NCI-H526 treated with DMSO at 0.1 percent for 48 hours (cell line): ENCODE results near the gene SPNS1.
"Not testable (repeated sequence)": the region's sequence is repeated elsewhere in the genome, so short reads cannot be mapped to it uniquely, and the experiment has no call there.

ENCODE experiments used
- DNase-seq: peaks from one replicate; lab custom pipeline; 2025; lab: John Stamatoyannopoulos, UW

The SPNS1 gene

DNA sequence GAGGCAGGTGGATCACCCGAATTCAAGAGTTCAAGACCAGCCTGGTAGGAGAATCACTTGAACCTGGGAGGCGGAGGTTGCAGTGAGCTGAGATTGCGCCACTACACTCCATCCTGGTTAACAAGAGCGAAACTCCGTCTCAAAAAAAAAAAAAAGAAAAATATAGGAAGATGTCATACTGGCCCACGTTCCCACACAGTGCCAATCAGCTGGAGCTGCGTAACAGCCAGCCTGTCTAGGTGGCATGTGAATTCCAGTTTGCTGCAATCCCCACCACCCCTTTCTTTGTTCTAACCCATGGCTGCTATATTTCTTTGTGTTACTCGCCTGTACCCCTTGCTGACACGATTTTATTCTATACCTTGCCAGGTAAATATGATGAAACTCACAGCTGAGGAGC is 16.4 kb upstream of the SPNS1 start:
- no peak for DNase-seq

GRCh38 chr16:28958836-28959235 is 15.7 kb upstream of the SPNS1 start:
- DNase-seq: no peak

DNA sequence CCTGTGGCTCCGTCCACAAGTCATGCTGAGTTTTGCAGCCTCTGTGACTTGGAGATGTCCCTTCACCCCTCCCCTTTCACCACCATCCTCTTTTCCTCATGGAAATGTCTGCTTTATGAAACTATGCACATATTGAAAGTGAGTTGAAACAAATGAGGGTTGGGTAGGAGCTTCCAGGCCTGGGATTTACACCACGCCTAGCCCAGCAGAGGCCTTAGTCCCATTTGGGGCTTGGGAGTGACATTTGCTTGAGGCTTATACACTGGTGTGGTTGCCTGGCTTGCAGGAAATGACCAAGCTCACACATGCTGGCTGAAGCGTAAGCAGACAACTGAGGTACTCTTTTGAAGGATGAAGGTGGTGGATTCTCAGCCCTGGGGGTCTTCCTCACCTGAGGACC is 10.5 kb upstream of the SPNS1 start:
- DNase-seq: no peak

DNA sequence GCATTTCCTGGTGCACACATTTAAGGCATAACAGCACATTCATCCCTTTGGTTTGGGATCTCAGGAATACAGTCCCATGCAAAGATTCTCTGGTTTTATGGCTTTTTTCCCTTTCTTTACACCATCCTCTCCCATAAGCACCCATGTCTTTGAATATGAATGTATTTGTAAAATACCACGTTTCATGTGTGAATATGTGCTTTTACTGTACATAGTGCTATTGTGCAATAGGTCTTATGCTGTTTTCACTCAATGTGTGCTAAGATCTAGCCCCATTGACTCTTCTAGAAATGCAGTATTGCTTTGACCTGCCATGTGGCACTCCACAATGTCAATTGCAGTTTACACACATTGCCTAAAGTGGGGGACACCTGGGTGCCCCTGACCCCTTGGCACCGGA is 10.1 kb upstream of the SPNS1 start:
- no peak for DNase-seq

DNA sequence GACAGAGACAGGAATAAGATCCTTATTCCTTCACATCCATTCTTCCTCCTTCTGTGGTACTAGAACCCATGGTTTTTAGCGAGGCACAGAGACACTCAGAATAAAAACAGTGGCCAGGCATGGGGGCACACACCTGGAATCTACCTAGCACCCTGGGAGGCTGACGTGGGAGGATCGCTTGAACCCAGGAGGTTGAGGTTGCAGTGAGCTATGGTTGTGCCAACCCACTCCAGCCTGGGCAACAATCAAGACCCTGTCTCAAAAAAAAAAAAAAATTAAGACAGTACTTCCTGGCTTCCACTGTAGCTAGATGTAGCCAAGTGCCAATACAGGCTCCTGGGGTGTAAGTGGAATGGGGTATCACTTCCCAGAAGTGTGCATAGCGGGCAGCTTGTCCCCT is 7.4 kb upstream of the SPNS1 start:
- DNase-seq: no peak

DNA sequence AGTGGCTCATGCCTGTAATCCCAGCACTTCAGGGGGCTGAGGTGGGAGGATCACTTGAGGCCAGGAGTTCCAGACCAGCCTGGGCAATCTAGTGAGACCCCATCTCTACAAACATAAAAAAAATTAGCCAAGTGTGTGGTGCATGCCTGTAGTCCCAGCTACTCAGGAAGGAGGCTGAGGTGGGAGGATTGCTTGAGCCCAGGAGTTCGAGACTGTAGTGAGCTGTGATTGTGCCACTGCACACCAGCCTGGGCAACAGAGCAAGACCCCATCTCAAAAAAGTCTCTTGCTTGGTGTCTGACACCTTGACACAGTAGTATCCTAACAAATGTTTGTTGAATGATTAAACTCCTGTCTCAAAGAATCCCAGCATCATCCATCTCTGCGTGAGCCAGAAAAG is 4.9 kb upstream of the SPNS1 start:
- DNase-seq: not testable (repeated sequence)

DNA sequence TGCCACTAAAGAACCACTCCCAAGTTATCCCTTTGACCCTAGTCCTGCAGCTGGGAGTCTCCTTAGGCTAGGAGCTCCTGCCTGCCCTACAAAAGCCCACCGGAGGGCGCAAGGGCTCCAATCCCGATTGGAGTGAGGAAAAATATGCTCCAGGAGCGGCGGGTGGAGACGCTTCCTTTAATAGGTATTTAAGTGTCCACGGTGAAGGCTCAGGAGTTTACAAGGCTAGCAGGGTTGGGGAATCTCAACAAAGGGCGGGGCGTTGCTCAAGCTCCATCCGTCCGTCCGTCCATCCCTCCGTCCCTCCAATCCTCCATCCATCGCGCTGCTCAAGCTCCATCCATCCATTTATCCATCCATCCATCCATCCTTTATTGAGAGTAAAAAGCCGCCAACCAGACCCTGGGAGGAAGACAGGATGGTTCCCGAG is 556 bp upstream of the SPNS1 start:
- peak; percentile 18 for DNase-seq

- no peak for DNase-seq
These were observed 601 bp downstream of the SPNS1 start for GRCh38 chr16:28975158-28975599.

DNA sequence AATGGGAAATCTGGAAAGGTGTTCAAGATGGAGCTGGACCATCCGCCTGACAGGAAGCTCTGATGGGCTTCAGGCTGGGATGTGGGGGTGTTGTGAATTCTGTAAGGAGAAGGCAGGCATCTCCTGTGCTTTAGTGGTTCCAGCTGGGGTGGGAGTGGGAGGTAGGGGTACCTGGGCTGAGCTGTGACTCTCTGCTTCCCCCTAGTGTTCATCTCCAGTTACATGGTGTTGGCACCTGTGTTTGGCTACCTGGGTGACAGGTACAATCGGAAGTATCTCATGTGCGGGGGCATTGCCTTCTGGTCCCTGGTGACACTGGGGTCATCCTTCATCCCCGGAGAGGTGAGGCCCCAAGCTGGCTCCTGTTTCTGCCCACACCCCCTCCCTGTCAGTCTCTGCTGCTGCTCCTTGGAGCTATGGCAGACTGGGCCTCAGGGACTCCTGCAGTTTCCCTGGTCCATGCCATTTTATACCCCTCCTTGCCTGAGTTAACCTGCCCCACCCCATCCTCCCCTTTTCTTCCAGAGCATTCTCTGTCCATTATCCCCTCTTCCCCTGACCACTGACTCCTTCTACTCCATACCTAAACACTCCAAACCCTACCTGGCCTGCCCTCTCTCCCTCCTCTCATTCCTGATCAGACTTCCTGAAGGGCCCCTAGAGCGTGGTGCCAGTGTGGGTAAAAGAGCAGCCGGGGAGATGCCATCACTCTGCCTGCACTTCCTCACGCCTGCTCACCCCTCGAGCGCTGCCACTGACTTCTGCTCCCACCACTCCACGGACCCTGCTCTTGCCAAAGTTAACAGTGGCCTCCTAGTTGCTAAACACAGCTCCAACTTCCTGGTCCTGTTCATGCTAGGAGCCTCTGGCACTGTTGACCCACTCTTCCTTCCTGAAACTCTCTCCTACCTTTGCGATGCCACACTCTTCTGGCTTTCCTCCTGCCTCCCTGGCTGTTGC is 3.4 kb downstream of the SPNS1 start:
- peak; percentile 5 for DNase-seq

- not testable (repeated sequence) for DNase-seq
These were observed 5.8 kb downstream of the SPNS1 start for GRCh38 chr16:28980330-28980729.

DNA sequence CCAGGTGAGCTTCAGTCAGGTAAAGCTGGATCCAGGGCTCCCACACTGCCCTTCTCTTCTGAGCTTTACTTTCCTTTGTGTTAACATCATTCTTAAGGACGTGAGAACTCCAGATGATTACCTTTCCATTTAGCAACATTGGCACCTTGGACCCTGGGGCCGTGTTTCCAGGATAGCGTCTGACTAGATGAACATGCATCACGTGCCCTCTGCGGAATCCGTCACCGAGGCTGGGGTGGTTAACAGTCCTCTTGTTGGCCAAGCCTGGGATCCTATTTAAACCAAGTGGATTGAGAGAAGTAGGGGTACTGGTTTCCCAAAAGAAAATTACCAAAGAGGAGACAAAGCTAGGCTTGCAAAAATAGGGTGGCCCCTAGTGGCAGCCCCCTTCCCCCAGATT is 6.4 kb downstream of the SPNS1 start:
- no peak for DNase-seq

- no peak for DNase-seq
These were observed 6.9 kb downstream of the SPNS1 start for GRCh38 chr16:28981517-28981916.

- DNase-seq: no peak
These were observed 7.8 kb downstream of the SPNS1 start for GRCh38 chr16:28982418-28982817.

DNA sequence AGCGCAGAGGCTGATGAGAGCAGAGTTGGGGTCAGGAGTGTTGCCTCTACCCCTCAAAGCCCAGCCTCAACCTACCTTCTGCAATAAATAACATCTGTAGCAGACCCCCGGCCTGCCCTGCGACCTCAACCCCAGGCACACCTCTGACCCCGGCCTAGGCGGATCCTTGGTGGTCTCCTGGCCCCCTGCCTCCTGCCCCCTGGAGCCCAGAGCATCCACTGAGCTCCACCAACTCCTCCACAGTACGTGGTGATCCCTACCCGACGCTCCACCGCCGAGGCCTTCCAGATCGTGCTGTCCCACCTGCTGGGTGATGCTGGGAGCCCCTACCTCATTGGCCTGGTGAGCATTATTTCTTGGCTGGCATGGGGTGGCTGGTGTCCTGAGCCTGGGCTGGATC is 8.4 kb downstream of the SPNS1 start:
- no peak for DNase-seq

GRCh38 chr16:28983644-28984043 is 9.1 kb downstream of the SPNS1 start:
- DNase-seq: no peak

DNA sequence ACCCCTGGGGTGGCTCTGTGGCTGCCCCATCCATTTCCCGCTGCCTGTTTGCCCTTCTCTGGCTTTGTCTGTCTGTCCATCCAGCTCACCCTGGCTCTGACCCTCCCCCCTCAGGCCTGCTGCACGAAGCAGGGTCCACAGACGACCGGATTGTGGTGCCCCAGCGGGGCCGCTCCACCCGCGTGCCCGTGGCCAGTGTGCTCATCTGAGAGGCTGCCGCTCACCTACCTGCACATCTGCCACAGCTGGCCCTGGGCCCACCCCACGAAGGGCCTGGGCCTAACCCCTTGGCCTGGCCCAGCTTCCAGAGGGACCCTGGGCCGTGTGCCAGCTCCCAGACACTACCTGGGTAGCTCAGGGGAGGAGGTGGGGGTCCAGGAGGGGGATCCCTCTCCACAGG is 9.5 kb downstream of the SPNS1 start:
- no peak for DNase-seq

GRCh38 chr16:28984619-28985135 is 10.1 kb downstream of the SPNS1 start, which contains the start of gene LAT:
Gene LAT (plus strand): TSS chr16:28985052. CDS start chr16:28985418, 366 bp downstream.
- no peak for DNase-seq

DNA sequence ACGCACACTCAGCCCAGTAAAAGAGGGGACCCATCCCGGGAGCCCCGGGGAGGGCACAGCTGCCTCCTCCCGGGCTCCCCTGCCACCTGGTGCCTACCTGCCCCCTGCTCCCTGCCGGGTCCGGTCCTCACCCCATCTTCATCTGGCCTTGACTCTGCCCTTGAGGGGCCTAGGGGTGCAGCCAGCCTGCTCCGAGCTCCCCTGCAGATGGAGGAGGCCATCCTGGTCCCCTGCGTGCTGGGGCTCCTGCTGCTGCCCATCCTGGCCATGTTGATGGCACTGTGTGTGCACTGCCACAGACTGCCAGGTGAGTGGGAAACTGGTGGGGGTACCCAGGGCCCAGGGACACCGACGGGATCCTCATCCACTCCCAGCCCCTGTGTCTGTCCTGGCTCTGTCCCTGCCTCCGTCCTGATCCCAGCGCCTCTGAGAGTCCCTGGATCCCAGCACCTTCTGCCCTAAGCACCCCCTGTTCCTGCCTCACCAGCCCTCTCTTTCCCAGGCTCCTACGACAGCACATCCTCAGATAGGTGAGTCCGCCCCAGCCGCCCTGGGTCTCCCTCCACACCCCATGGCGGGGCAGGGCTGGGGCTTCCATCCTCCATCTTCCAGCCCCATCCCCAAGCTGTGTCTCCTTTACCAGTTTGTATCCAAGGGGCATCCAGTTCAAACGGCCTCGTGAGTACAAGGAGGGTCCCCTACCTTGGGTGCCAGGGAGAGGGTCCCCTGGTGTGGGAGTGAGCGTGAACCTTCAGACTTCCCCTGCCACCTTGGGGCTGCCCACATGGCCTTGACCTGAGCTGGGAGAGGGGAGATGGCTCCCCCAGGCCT is 10.8 kb downstream of the SPNS1 start:
- DNase-seq: no peak

DNA sequence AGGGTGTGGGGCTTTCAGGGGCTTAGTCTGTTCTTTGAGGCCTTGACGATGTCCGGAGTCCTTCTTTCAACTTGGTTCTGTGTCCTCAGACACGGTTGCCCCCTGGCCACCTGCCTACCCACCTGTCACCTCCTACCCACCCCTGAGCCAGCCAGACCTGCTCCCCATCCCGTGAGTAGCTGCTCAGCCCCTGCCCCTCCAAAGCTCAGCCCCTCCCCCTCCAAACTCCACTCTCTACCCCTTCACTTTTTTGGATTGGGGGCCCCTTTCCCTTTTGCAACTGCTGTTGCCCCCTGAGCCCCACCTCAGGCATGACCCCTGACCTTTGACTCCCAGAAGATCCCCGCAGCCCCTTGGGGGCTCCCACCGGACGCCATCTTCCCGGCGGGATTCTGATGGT is 11.5 kb downstream of the SPNS1 start:
- no peak for DNase-seq

DNA sequence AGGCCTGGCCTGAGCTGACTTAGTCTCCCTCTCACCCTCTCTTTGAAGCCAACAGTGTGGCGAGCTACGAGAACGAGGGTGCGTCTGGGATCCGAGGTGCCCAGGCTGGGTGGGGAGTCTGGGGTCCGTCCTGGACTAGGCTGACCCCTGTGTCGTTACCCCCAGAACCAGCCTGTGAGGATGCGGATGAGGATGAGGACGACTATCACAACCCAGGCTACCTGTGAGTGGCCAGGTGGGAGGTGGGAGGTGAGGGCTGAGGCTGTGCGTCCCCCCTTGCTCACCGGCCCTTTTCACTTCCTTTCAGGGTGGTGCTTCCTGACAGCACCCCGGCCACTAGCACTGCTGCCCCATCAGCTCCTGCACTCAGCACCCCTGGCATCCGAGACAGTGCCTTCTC is 11.9 kb downstream of the SPNS1 start:
- DNase-seq: no peak

- DNase-seq: no peak
These were observed 12.7 kb downstream of the SPNS1 start for GRCh38 chr16:28987170-28987853.

GRCh38 chr16:28989363-28989762 is 14.8 kb downstream of the SPNS1 start:
- no peak for DNase-seq
